ENCODE measurements around the gene APLP1. TPM values are rescaled to one million over a fixed set of nuclear protein-coding genes. Genes with fewer than 3 reads are reported as not detected.

Gene APLP1
- total RNA-seq, 1 donor from 2014 or later: 23.9 TPM

DNA sequence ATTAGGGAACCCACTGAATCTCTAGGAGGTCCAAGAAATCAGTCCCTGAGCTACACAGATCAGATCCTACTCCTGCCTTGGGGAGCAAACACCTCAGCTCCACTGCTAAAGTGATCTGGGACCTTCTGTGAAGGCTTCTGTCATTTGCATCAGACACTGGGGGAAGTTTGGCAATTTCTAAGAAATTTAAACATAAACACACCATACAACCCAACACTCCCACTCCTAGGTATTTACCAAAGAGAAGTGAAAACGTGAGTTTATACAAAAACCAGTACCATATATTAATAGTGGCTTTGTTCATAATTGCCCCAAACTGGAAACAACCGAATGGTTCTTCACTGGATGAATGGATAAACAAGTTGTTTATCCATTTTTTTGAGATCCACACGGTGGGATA, 47.1 kb downstream of the APLP1 start:
- Histone ChIP-seq H3K27me3 (ENCODE audit: low read depth) (peaks cover 49% of the 10 kb centered on the region), H3K36me3 (no peaks in the 10 kb centered on the region), H3K4me1 (no peaks in the 10 kb centered on the region), H3K9me3 (replicated peaks) (no peaks in the 10 kb centered on the region), H3K4me3 (no peak overlapping the region), H3K27ac (replicated peaks) (no peak overlapping the region)
- no peak for DNase-seq
- intact Hi-C loops (cut with micrococcal nuclease): no loop called here
- TF ChIP-seq, protein P1, sequence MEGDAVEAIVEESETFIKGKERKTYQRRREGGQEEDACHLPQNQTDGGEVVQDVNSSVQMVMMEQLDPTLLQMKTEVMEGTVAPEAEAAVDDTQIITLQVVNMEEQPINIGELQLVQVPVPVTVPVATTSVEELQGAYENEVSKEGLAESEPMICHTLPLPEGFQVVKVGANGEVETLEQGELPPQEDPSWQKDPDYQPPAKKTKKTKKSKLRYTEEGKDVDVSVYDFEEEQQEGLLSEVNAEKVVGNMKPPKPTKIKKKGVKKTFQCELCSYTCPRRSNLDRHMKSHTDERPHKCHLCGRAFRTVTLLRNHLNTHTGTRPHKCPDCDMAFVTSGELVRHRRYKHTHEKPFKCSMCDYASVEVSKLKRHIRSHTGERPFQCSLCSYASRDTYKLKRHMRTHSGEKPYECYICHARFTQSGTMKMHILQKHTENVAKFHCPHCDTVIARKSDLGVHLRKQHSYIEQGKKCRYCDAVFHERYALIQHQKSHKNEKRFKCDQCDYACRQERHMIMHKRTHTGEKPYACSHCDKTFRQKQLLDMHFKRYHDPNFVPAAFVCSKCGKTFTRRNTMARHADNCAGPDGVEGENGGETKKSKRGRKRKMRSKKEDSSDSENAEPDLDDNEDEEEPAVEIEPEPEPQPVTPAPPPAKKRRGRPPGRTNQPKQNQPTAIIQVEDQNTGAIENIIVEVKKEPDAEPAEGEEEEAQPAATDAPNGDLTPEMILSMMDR (IDR thresholded peaks at IDR 0.05; ENCODE audit: borderline replicate concordance): no peak

GRCh38 chr19:35919306-35919705, 50.9 kb downstream of the APLP1 start:
- intact Hi-C loops (cut with micrococcal nuclease): no loop called here
- Histone ChIP-seq H3K9me3 (replicated peaks) (no peaks in the 10 kb centered on the region), H3K4me1 (no peaks in the 10 kb centered on the region), H3K4me3 (no peak overlapping the region), H3K27me3 (ENCODE audit: low read depth) (peaks cover 44% of the 10 kb centered on the region), H3K36me3 (no peaks in the 10 kb centered on the region), H3K27ac (replicated peaks) (no peak overlapping the region)
- DNase-seq: no peak
- TF ChIP-seq, protein P1 (IDR thresholded peaks at IDR 0.05; ENCODE audit: borderline replicate concordance): no peak

GRCh38 chr19:35921012-35921411, 52.6 kb downstream of the APLP1 start:
- no peak for DNase-seq
- TF ChIP-seq, protein P1 (IDR thresholded peaks at IDR 0.05; ENCODE audit: borderline replicate concordance): no peak
- H3K27ac ChIP-seq (replicated peaks): no peak overlapping the region
- H3K9me3 ChIP-seq (replicated peaks): peaks cover 6% of the 10 kb centered on the region
- peaks cover 47% of the 10 kb centered on the region for H3K27me3 ChIP-seq (ENCODE audit: low read depth)
- H3K36me3 ChIP-seq: no peaks in the 10 kb centered on the region
- H3K4me1 ChIP-seq: no peaks in the 10 kb centered on the region
- intact Hi-C loops (cut with micrococcal nuclease): no loop called here
- no peak overlapping the region for H3K4me3 ChIP-seq

DNA sequence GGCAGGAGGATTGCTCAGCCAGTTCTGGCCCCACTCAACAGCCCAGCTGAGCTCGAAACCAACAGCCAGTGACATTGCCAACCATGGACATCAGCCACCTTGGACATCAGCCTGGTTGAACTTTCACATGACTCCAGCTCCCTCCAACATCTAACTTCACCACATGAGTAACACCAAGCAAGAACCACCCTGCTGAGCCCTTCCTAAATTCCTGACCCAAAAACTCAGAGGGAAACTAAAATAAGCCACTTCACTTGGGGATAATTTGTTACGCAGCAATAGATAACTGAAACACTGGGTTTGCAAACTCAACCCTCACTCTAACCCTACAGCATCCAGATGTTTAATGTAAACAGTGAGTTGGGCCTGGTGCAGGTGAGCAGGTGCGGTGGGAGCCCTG, 57.1 kb downstream of the APLP1 start:
- TF ChIP-seq, protein P1 (IDR thresholded peaks at IDR 0.05; ENCODE audit: borderline replicate concordance): no peak
- intact Hi-C loops (cut with micrococcal nuclease): no loop called here
- DNase-seq: no peak
- Histone ChIP-seq H3K36me3 (no peaks in the 10 kb centered on the region), H3K27me3 (ENCODE audit: low read depth) (peaks cover 41% of the 10 kb centered on the region), H3K9me3 (replicated peaks) (peaks cover 6% of the 10 kb centered on the region), H3K4me1 (no peaks in the 10 kb centered on the region), H3K4me3 (no peak overlapping the region), H3K27ac (replicated peaks) (no peak overlapping the region)

- no peak for DNase-seq
- Histone ChIP-seq H3K27ac (replicated peaks) (no peak overlapping the region), H3K4me3 (no peak overlapping the region), H3K27me3 (ENCODE audit: low read depth) (peaks cover 34% of the 10 kb centered on the region), H3K9me3 (replicated peaks) (peaks cover 6% of the 10 kb centered on the region), H3K36me3 (no peaks in the 10 kb centered on the region), H3K4me1 (peaks cover 9% of the 10 kb centered on the region)
- TF ChIP-seq, protein P1 (IDR thresholded peaks at IDR 0.05; ENCODE audit: borderline replicate concordance): no peak
- intact Hi-C loops (cut with micrococcal nuclease): no loop called here
Observed at GRCh38 chr19:35928507-35928906, 60.1 kb downstream of the APLP1 start.

Other genes starting within 250 kb of the APLP1 start
- gene RBM42, start 239.5 kb upstream of the APLP1 start, total RNA-seq: 52.7 TPM
- 0.33 TPM for gene ETV2, start 226.8 kb upstream of the APLP1 start, total RNA-seq
- 1,365 TPM for gene COX6B1, start 220.3 kb upstream of the APLP1 start, total RNA-seq
- gene UPK1A, start 202.1 kb upstream of the APLP1 start, total RNA-seq: not detected
- not detected for gene ZBTB32, start 164.0 kb upstream of the APLP1 start, total RNA-seq
- gene KMT2B, start 150.6 kb upstream of the APLP1 start, total RNA-seq: 12.8 TPM
- 4.9 TPM for gene IGFLR1, start 126.1 kb upstream of the APLP1 start, total RNA-seq
- 24.9 TPM for gene U2AF1L4, start 123.2 kb upstream of the APLP1 start, total RNA-seq
- 43.1 TPM for gene PSENEN, start 122.9 kb upstream of the APLP1 start, total RNA-seq
- 6.2 TPM for gene LIN37, start 120.0 kb upstream of the APLP1 start, total RNA-seq
- 899 TPM for gene HSPB6, start 111.5 kb upstream of the APLP1 start, total RNA-seq
- gene PROSER3, start 110.4 kb upstream of the APLP1 start, total RNA-seq: 4.8 TPM
- gene ARHGAP33, start 93.0 kb upstream of the APLP1 start, total RNA-seq: 3.8 TPM
- gene PRODH2, start 55.7 kb upstream of the APLP1 start, total RNA-seq: not detected
- gene NPHS1, start 16.1 kb upstream of the APLP1 start, total RNA-seq: not detected
- gene KIRREL2, start 11.7 kb upstream of the APLP1 start, total RNA-seq: not detected
- gene NFKBID, start 32.0 kb downstream of the APLP1 start, total RNA-seq: 2.3 TPM
- gene HCST, start 34.0 kb downstream of the APLP1 start, total RNA-seq: 2.3 TPM
- gene TYROBP, start 39.7 kb downstream of the APLP1 start, total RNA-seq: 26.2 TPM
- gene LRFN3, start 67.8 kb downstream of the APLP1 start, total RNA-seq: 7.1 TPM
- 10.3 TPM for gene SDHAF1, start 126.6 kb downstream of the APLP1 start, total RNA-seq
- gene SYNE4, start 140.2 kb downstream of the APLP1 start, total RNA-seq: 0.58 TPM
- gene ALKBH6, start 145.6 kb downstream of the APLP1 start, total RNA-seq: 11.8 TPM
- 5.4 TPM for gene CLIP3, start 164.3 kb downstream of the APLP1 start, total RNA-seq
- 4.2 TPM for gene THAP8, start 185.7 kb downstream of the APLP1 start, total RNA-seq
- gene WDR62, start 186.3 kb downstream of the APLP1 start, total RNA-seq: 17.7 TPM
- gene OVOL3, start 242.6 kb downstream of the APLP1 start, total RNA-seq: not detected
- 130 TPM for gene POLR2I, start 246.3 kb downstream of the APLP1 start, total RNA-seq
- gene TBCB, start 246.9 kb downstream of the APLP1 start, total RNA-seq: 94.9 TPM

All from left ventricle myocardium inferior (tissue), 1 donor.